ENCODE data around the gene ZNF710.

The ZNF710 gene

GRCh38 chr15:90030376-90030775, 29.3 kb downstream of the ZNF710 start:
- H3K4me3 ChIP-seq (ENCODE audit: low read length, poor library complexity, severe bottlenecking) = no peak overlapping the region
- H3K4me2 ChIP-seq (ENCODE audit: low read depth, low read length, poor library complexity, severe bottlenecking) = no peak overlapping the region
- peaks cover 42% of the 10 kb centered on the region for H3K79me2 ChIP-seq (ENCODE audit: insufficient read depth, low read length)

GRCh38 chr15:90031231-90031791, 30.2 kb downstream of the ZNF710 start:
- H3K4me1 ChIP-seq (ENCODE audit: insufficient read depth, low read length, poor library complexity, severe bottlenecking) = peaks cover 52% of the 10 kb centered on the region
- TF ChIP-seq CTCF (conservative IDR thresholded peaks at IDR 0.05; ENCODE audit: low read length) (no peak), EZH2phosphoT487 (IDR thresholded peaks at IDR 0.05; ENCODE audit: borderline replicate concordance) (no peak)
- no peaks in the 10 kb centered on the region for H3K27me3 ChIP-seq (ENCODE audit: insufficient read depth, low read length, poor library complexity, severe bottlenecking)
- H3F3A ChIP-seq (ENCODE audit: low read depth) = peaks cover 4% of the 10 kb centered on the region; the same call in 1 of the 2 replicates
- H3K36me3 ChIP-seq (ENCODE audit: insufficient read depth, low read length) = no peaks in the 10 kb centered on the region
- no peaks in the 10 kb centered on the region; the same call in 1 of the 2 replicates for H3K9me3 ChIP-seq (ENCODE audit: insufficient read depth, low read depth, low read length)
- peak overlapping the region; percentile 56 for H3K9ac ChIP-seq (ENCODE audit: low read depth, low read length, poor library complexity, severe bottlenecking)
- H3K4me3 ChIP-seq (ENCODE audit: low read length, poor library complexity, severe bottlenecking) = peak overlapping the region; percentile 33
- no peaks in the 10 kb centered on the region for H4K20me1 ChIP-seq (ENCODE audit: insufficient read depth, low read length, poor library complexity, severe bottlenecking)
- H3K79me2 ChIP-seq (ENCODE audit: insufficient read depth, low read length) = peaks cover 50% of the 10 kb centered on the region
- H2AFZ ChIP-seq (ENCODE audit: low read length) = peak overlapping the region; percentile 43
- H3K4me2 ChIP-seq (ENCODE audit: low read depth, low read length, poor library complexity, severe bottlenecking) = peak overlapping the region; percentile 65
- no peaks in the 10 kb centered on the region for H3K9me2 ChIP-seq (replicated peaks; ENCODE audit: low read depth, low read length)

More at GRCh38 chr15:90030376-90030775, 29.3 kb downstream of the ZNF710 start:
- Histone ChIP-seq H3K36me3 (ENCODE audit: insufficient read depth, low read length) (no peaks in the 10 kb centered on the region), H3K9me2 (replicated peaks; ENCODE audit: low read depth, low read length) (no peaks in the 10 kb centered on the region), H4K20me1 (ENCODE audit: insufficient read depth, low read length, poor library complexity, severe bottlenecking) (no peaks in the 10 kb centered on the region), H3K4me1 (ENCODE audit: insufficient read depth, low read length, poor library complexity, severe bottlenecking) (peaks cover 50% of the 10 kb centered on the region), H3K9me3 (ENCODE audit: insufficient read depth, low read depth, low read length) (no peaks in the 10 kb centered on the region; the same call in 1 of the 2 replicates), H3K27me3 (ENCODE audit: insufficient read depth, low read length, poor library complexity, severe bottlenecking) (no peaks in the 10 kb centered on the region), H3F3A (ENCODE audit: low read depth) (peaks cover 4% of the 10 kb centered on the region; the same call in 1 of the 2 replicates), H3K9ac (ENCODE audit: low read depth, low read length, poor library complexity, severe bottlenecking) (no peak overlapping the region), H2AFZ (ENCODE audit: low read length) (no peak overlapping the region)
- TF ChIP-seq EZH2phosphoT487 (IDR thresholded peaks at IDR 0.05; ENCODE audit: borderline replicate concordance) (no peak), CTCF (conservative IDR thresholded peaks at IDR 0.05; ENCODE audit: low read length) (no peak)

GRCh38 chr15:90033006-90033405, 31.9 kb downstream of the ZNF710 start:
- H3K4me1 ChIP-seq (ENCODE audit: insufficient read depth, low read length, poor library complexity, severe bottlenecking) = peaks cover 68% of the 10 kb centered on the region
- H3K9me3 ChIP-seq (ENCODE audit: insufficient read depth, low read depth, low read length) = no peaks in the 10 kb centered on the region; the same call in 1 of the 2 replicates
- H3K4me2 ChIP-seq (ENCODE audit: low read depth, low read length, poor library complexity, severe bottlenecking) = peak overlapping the region; percentile 85
- H3K4me3 ChIP-seq (ENCODE audit: low read length, poor library complexity, severe bottlenecking) = no peak overlapping the region
- no peaks in the 10 kb centered on the region for H3K36me3 ChIP-seq (ENCODE audit: insufficient read depth, low read length)
- no peaks in the 10 kb centered on the region for H3K9me2 ChIP-seq (replicated peaks; ENCODE audit: low read depth, low read length)
- TF ChIP-seq EZH2phosphoT487 (IDR thresholded peaks at IDR 0.05; ENCODE audit: borderline replicate concordance) = no peak
- TF ChIP-seq CTCF (conservative IDR thresholded peaks at IDR 0.05; ENCODE audit: low read length) = no peak
- peaks cover 67% of the 10 kb centered on the region for H3K79me2 ChIP-seq (ENCODE audit: insufficient read depth, low read length)
- no peak overlapping the region for H2AFZ ChIP-seq (ENCODE audit: low read length)
- H3K27me3 ChIP-seq (ENCODE audit: insufficient read depth, low read length, poor library complexity, severe bottlenecking) = no peaks in the 10 kb centered on the region
- H3K9ac ChIP-seq (ENCODE audit: low read depth, low read length, poor library complexity, severe bottlenecking) = peak overlapping the region; percentile 70
- H3F3A ChIP-seq (ENCODE audit: low read depth) = peaks cover 4% of the 10 kb centered on the region; the same call in 1 of the 2 replicates
- no peaks in the 10 kb centered on the region for H4K20me1 ChIP-seq (ENCODE audit: insufficient read depth, low read length, poor library complexity, severe bottlenecking)
